Endothelial cell of umbilical vein (primary cell): ENCODE results near the gene UBE2D3. TPM values are rescaled to one million over a fixed set of nuclear protein-coding genes. Genes with fewer than 3 reads are reported as not detected.

Experiments used
- BruUV-seq: library from RNA; stranded (reverse); fragments of 400-500 nt; replicated peaks from 2 replicates; lab custom pipeline; 2021; lab: Mats Ljungman, UMichigan
- CTCF ChIA-PET: fragments of 300-600, 350-600 bp; sonication (Branson Sonifier 250); formaldehyde crosslinking; loops from one replicate; lab custom pipeline; 2021; ENCODE audit warnings: antibody characterized with exemption, inconsistent platforms; lab: Charles Lee
- POLR2A ChIA-PET: fragments of 300-600, 350-600 bp; sonication (Branson Sonifier 250); formaldehyde crosslinking; loops from one replicate; lab custom pipeline; 2021; ENCODE audit warnings: antibody characterized with exemption, inconsistent platforms; lab: Charles Lee
- DNase-seq: peaks from one replicate; pipeline ENCODE4 v3.0.0-alpha.2; 2011; ENCODE audit warnings: low read depth, low spot score
- FAIRE-seq: peaks from 2 replicates; lab custom pipeline; 2011; peaks lifted over from hg19 to GRCh38; lab: Jason Lieb, UNC
- H2AFZ ChIP-seq: 2 replicates; pipeline ENCODE4 v1.6.0; 2012; ENCODE audit warnings: low read depth, low read length, control low read depth, inconsistent platforms
- H3K27ac ChIP-seq: 2 replicates; pipeline ENCODE4 v1.5.1; 2011; ENCODE audit warnings: low read depth, mild to moderate bottlenecking, control low read depth, low read length, moderate library complexity; ENCODE audit not compliant: insufficient read depth
- H3K27me3 ChIP-seq, 2 experiments: 2 replicates each; pipeline versions ENCODE4 v1.6.0 to v1.6.1; 2011; ENCODE audit warnings: low read length in 2 of 2, mixed read lengths in 1 of 2; ENCODE audit not compliant: control insufficient read depth in 2 of 2, insufficient read depth in 2 of 2
- H3K36me3 ChIP-seq, 2 experiments: 2 replicates in 1 of 2; 3 replicates in 1 of 2; pipeline ENCODE4 v1.5.1; 2011; ENCODE audit warnings: low read length in 2 of 2, mild to moderate bottlenecking in 1 of 2, moderate library complexity in 1 of 2; ENCODE audit not compliant: control insufficient read depth in 2 of 2, insufficient read depth in 2 of 2; ENCODE audit errors: extremely low read depth in 1 of 2
- H3K4me1 ChIP-seq: 3 replicates; pipeline ENCODE4 v1.5.1; 2011; ENCODE audit warnings: mild to moderate bottlenecking, low read length; ENCODE audit not compliant: control insufficient read depth, insufficient read depth; ENCODE audit errors: extremely low read depth
- H3K4me2 ChIP-seq: 2 replicates; pipeline ENCODE4 v1.6.1; 2011; ENCODE audit warnings: low read length, control low read depth, mixed read lengths; ENCODE audit not compliant: insufficient read depth
- H3K4me3 ChIP-seq, 3 experiments: fragments of 200-600 bp in 1 of 3; sonication (generic), shearing (Covaris generic) in 1 of 3; replicated peaks in 1 of 3; 2 replicates each; pipeline ENCODE4 v1.5.1; 2011 to 2016; ENCODE audit warnings: control low read depth in 3 of 3, low read length in 3 of 3, mild to moderate bottlenecking in 2 of 3, inconsistent platforms in 1 of 3, low read depth in 1 of 3, moderate library complexity in 1 of 3; ENCODE audit not compliant: insufficient read depth in 1 of 3
- H3K79me2 ChIP-seq: 2 replicates; pipeline ENCODE4 v1.6.0; 2012; ENCODE audit warnings: low read length, inconsistent platforms; ENCODE audit not compliant: control insufficient read depth, insufficient read depth
- H3K9ac ChIP-seq: replicated peaks from 2 replicates; pipeline ENCODE3; 2011; ENCODE audit warnings: low read length, control low read depth; ENCODE audit not compliant: insufficient read depth; ENCODE audit errors: extremely low read depth
- H3K9me1 ChIP-seq: replicated peaks from 3 replicates; pipeline ENCODE4 v1.6.0; 2011; ENCODE audit warnings: mild to moderate bottlenecking, low read length; ENCODE audit not compliant: control insufficient read depth, insufficient read depth; ENCODE audit errors: extremely low read depth
- H3K9me3 ChIP-seq: replicated peaks from 2 replicates; pipeline ENCODE4 v1.5.1; 2012; ENCODE audit warnings: low read length, inconsistent platforms; ENCODE audit not compliant: control insufficient read depth, insufficient read depth
- H4K20me1 ChIP-seq: replicated peaks from 2 replicates; pipeline ENCODE3; 2011; ENCODE audit warnings: mild to moderate bottlenecking, low read length; ENCODE audit not compliant: control insufficient read depth, insufficient read depth; ENCODE audit errors: extremely low read depth
- EZH2 ChIP-seq: IDR thresholded peaks from 2 replicates; pipeline ENCODE4 v1.6.1; 2012; ENCODE audit warnings: borderline replicate concordance, low read depth, mild to moderate bottlenecking, moderate library complexity, low read length, inconsistent platforms; ENCODE audit not compliant: severe bottlenecking
- FOS ChIP-seq: IDR thresholded peaks from 2 replicates; pipeline ENCODE4 v1.6.1; 2011; ENCODE audit warnings: mild to moderate bottlenecking, low read length, moderate library complexity, borderline replicate concordance; ENCODE audit not compliant: insufficient read depth
- GATA2 ChIP-seq: IDR thresholded peaks from 2 replicates; pipeline ENCODE4 v1.7.0; 2011; ENCODE audit warnings: low read depth, mild to moderate bottlenecking, moderate library complexity, mixed read lengths, low read length; ENCODE audit not compliant: insufficient read length, insufficient read depth
- JUN ChIP-seq: IDR thresholded peaks from 2 replicates; pipeline ENCODE4 v1.6.1; 2011; ENCODE audit warnings: borderline replicate concordance, low read depth; ENCODE audit not compliant: insufficient read length, insufficient read depth
- MAX ChIP-seq: IDR thresholded peaks from 2 replicates; pipeline ENCODE4 v1.6.1; 2011; ENCODE audit not compliant: insufficient read depth, insufficient read length
- MYC ChIP-seq: IDR thresholded peaks from one replicate; pipeline ENCODE4 v1.6.1; 2011; ENCODE audit warnings: mild to moderate bottlenecking, low read depth, low read length
- POLR2A ChIP-seq: IDR thresholded peaks from 2 replicates; pipeline ENCODE4 v1.6.1; 2012; ENCODE audit warnings: low read depth, mild to moderate bottlenecking, control low read depth, low read length
- POLR2AphosphoS5 ChIP-seq: IDR thresholded peaks from 2 replicates; pipeline ENCODE4 v1.6.1; 2012; ENCODE audit warnings: low read depth, mild to moderate bottlenecking, control low read depth, low read length, moderate library complexity; ENCODE audit not compliant: insufficient read depth
- dilution Hi-C: fragments of 300-500 bp; cut with MboI; formaldehyde crosslinking; loops from one replicate; pipeline ENCODE4 v1.15.0; 2019; ENCODE audit warnings: low sequenced_read_pairs; ENCODE audit not compliant: extremely low pct_ligation_motif_present
- intact Hi-C: fragments of 100-400 bp; cut with micrococcal nuclease; formaldehyde crosslinking; loops from one replicate; pipeline ENCODE4 v1.10.0; 2022
- polyA plus RNA-seq, 4 experiments: library from polyadenylated mRNA; depleted of rRNA in 3 of 4; stranded (reverse) in 3 of 4; unstranded in 1 of 4; fragments of >200 nt; gene quantifications; 2 replicates each; pipeline versions ENCODE4 v1.2.1 to v1.2.3, GENCODE V29; 2011 to 2012; ENCODE audit warnings: missing spikeins in 1 of 4
- total RNA-seq: library from RNA; stranded (reverse); gene quantifications from 2 replicates; pipeline ENCODE4 v1.2.3, GENCODE V29; 2021
- TF ChIP-seq, protein P1 (sequence below), 2 donors: IDR thresholded peaks; 1 replicate in 1 of 2; 2 replicates in 1 of 2; pipeline ENCODE4 v1.5.1; 2011; ENCODE audit warnings: low read length in 2 of 2, mild to moderate bottlenecking in 2 of 2, moderate library complexity in 2 of 2, control low read depth in 1 of 2, inconsistent platforms in 1 of 2, low read depth in 1 of 2; ENCODE audit not compliant: insufficient read depth in 1 of 2; ENCODE audit errors: extremely low read depth in 1 of 2

The UBE2D3 gene
- total and polyA plus RNA-seq, 2 donors (not counting 3 experiments of a cell fraction or from before 2014, with no cell fraction given): 279 to 399 TPM

DNA sequence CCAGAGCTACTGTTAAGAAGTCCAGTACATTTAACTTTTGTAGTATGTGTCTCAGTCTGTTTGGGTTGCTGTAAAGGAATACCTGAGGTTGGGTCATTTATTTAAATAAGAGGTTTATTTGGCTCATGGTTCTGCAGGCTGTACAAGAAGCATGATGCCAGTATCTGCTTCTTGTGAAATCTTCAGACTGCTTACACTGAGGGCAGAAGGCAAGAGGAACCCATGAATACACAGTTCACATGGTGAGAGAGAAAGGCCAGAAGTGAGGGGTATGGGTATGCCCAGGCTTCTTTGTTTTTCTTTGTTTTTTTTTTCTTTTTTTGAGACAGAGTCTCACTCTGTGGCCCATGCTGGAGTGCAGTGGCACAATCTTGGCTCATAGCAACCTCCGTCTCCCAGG lies 35.4 kb upstream of the UBE2D3 start:
- no peaks in the 10 kb centered on the region for H3K27me3 ChIP-seq
- dilution Hi-C loops (no loop called here), intact Hi-C loops (no loop called here)
- BruUV-seq: no TSS peak
- H2AFZ ChIP-seq: no peak overlapping the region
- no peaks in the 10 kb centered on the region for H4K20me1 ChIP-seq
- no peak overlapping the region for H3K4me3 ChIP-seq
- H3K4me1 ChIP-seq: peaks cover 3% of the 10 kb centered on the region
- FAIRE-seq (no peak), DNase-seq (no peak)
- H3K27ac ChIP-seq: no peak overlapping the region
- no peak overlapping the region for H3K4me2 ChIP-seq
- H3K9me1 ChIP-seq: no peaks in the 10 kb centered on the region
- CTCF ChIA-PET: no interaction called here
- POLR2A ChIA-PET: no interaction called here
- no peaks in the 10 kb centered on the region for H3K36me3 ChIP-seq
- no peak overlapping the region for H3K9ac ChIP-seq
- H3K9me3 ChIP-seq: no peaks in the 10 kb centered on the region
- H3K79me2 ChIP-seq: no peaks in the 10 kb centered on the region
- no peak for TF ChIP-seq MYC
- no peak for TF ChIP-seq MAX
- no peak for TF ChIP-seq JUN
- no peak for TF ChIP-seq GATA2
- TF ChIP-seq EZH2: no peak
- no peak for TF ChIP-seq POLR2AphosphoS5
- TF ChIP-seq, protein P1, sequence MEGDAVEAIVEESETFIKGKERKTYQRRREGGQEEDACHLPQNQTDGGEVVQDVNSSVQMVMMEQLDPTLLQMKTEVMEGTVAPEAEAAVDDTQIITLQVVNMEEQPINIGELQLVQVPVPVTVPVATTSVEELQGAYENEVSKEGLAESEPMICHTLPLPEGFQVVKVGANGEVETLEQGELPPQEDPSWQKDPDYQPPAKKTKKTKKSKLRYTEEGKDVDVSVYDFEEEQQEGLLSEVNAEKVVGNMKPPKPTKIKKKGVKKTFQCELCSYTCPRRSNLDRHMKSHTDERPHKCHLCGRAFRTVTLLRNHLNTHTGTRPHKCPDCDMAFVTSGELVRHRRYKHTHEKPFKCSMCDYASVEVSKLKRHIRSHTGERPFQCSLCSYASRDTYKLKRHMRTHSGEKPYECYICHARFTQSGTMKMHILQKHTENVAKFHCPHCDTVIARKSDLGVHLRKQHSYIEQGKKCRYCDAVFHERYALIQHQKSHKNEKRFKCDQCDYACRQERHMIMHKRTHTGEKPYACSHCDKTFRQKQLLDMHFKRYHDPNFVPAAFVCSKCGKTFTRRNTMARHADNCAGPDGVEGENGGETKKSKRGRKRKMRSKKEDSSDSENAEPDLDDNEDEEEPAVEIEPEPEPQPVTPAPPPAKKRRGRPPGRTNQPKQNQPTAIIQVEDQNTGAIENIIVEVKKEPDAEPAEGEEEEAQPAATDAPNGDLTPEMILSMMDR (IDR thresholded peaks at IDR 0.05; ENCODE audit: extremely low read depth in 1 of 2, insufficient read depth in 1 of 2, low read depth in 1 of 2, low read length in 2 of 2): no peak
- TF ChIP-seq FOS: no peak
- TF ChIP-seq POLR2A: no peak
